ENCODE data around the gene TMEM132D.

GRCh38 chr12:129195081-129195480 is 708.7 kb downstream of the TMEM132D start:
- no peak for TF ChIP-seq CTCF (IDR thresholded peaks at IDR 0.05)
- TF ChIP-seq POLR2A (IDR thresholded peaks at IDR 0.05): no peak

All from body of pancreas (tissue), 4 donors.